ENCODE data around the gene SLC46A1. TPM values are rescaled to one million over a fixed set of nuclear protein-coding genes. Genes with fewer than 3 reads are reported as not detected.
A peak's percentile ranks its signal among the peaks of the same experiment; 100 is the strongest.

Gene SLC46A1
- total RNA-seq, 1 donor from 2014 or later = 23.3 TPM

GRCh38 chr17:28416703-28417311 lies 10.8 kb upstream of the SLC46A1 start:
- DNase-seq = peak; percentile 61
- H3K4me3 ChIP-seq = no peak overlapping the region

GRCh38 chr17:28415886-28416285 lies 9.9 kb upstream of the SLC46A1 start:
- H3K27me3 ChIP-seq (ENCODE audit: low read depth) = peaks cover 6% of the 10 kb centered on the region
- ATAC-seq (no peak), DNase-seq (no peak)
- H3K4me3 ChIP-seq = no peak overlapping the region
- H3K36me3 ChIP-seq = no peaks in the 10 kb centered on the region
- H3K27ac ChIP-seq = no peak overlapping the region
- no peaks in the 10 kb centered on the region for H3K4me1 ChIP-seq
- no peaks in the 10 kb centered on the region for H3K9me3 ChIP-seq
- intact Hi-C loops (cut with DNase I) = no loop called here
- TF ChIP-seq CTCF (IDR thresholded peaks at IDR 0.05) = no peak

More at GRCh38 chr17:28416703-28417311, 10.8 kb upstream of the SLC46A1 start:
- TF ChIP-seq CTCF (IDR thresholded peaks at IDR 0.05) = peak; percentile 78
- intact Hi-C loops (cut with DNase I) = no loop called here
- no peaks in the 10 kb centered on the region for H3K4me1 ChIP-seq
- H3K36me3 ChIP-seq = no peaks in the 10 kb centered on the region
- peak; percentile 89 to 92 for ATAC-seq
- H3K9me3 ChIP-seq = no peaks in the 10 kb centered on the region
- H3K27ac ChIP-seq = no peak overlapping the region
- peaks cover 4% of the 10 kb centered on the region for H3K27me3 ChIP-seq (ENCODE audit: low read depth)

GRCh38 chr17:28413804-28414203 lies 7.8 kb upstream of the SLC46A1 start:
- no peak overlapping the region for H3K27ac ChIP-seq
- H3K36me3 ChIP-seq = no peaks in the 10 kb centered on the region
- intact Hi-C loops (cut with DNase I) = no loop called here
- ATAC-seq (no peak), DNase-seq (no peak)
- H3K27me3 ChIP-seq (ENCODE audit: low read depth) = peaks cover 7% of the 10 kb centered on the region
- H3K4me1 ChIP-seq = no peaks in the 10 kb centered on the region
- H3K9me3 ChIP-seq = no peaks in the 10 kb centered on the region
- no peak overlapping the region for H3K4me3 ChIP-seq
- no peak for TF ChIP-seq CTCF (IDR thresholded peaks at IDR 0.05)

GRCh38 chr17:28412099-28412498 lies 6.1 kb upstream of the SLC46A1 start:
- Histone ChIP-seq H3K9me3 (no peaks in the 10 kb centered on the region), H3K36me3 (no peaks in the 10 kb centered on the region), H3K4me1 (no peaks in the 10 kb centered on the region), H3K27me3 (ENCODE audit: low read depth) (peaks cover 7% of the 10 kb centered on the region), H3K27ac (no peak overlapping the region), H3K4me3 (no peak overlapping the region)
- ATAC-seq (no peak), DNase-seq (no peak)
- TF ChIP-seq CTCF (IDR thresholded peaks at IDR 0.05) = no peak
- intact Hi-C loops (cut with DNase I) = no loop called here

GRCh38 chr17:28407974-28408306 lies 1.9 kb upstream of the SLC46A1 start:
- DNase-seq = no peak
- Histone ChIP-seq H3K27ac (no peak overlapping the region), H3K9me3 (no peaks in the 10 kb centered on the region), H3K36me3 (peaks cover 3% of the 10 kb centered on the region), H3K27me3 (ENCODE audit: low read depth) (peaks cover 3% of the 10 kb centered on the region), H3K4me1 (peaks cover 32% of the 10 kb centered on the region), H3K4me3 (no peak overlapping the region)
- no peak for TF ChIP-seq CTCF (IDR thresholded peaks at IDR 0.05)
- intact Hi-C loops (cut with DNase I) = no loop called here
- peak in 1 of 2 donors; percentile 9 for ATAC-seq

Data from lower lobe of right lung (tissue), 2 donors.